GM10248 (cell line): ENCODE results near the gene MAP1B.

Experiments
- CTCF ChIA-PET: fragments of 300-600 bp; sonication (Branson Sonifier 250); formaldehyde crosslinking; extraction: SDS; loops from one replicate; lab custom pipeline; 2021; ENCODE audit warnings: antibody characterized with exemption; lab: Yijun Ruan, JAX
- POLR2A ChIA-PET: fragments of 350-650 bp; sonication (Branson Sonifier 250); formaldehyde crosslinking; extraction: SDS; loops from one replicate; lab custom pipeline; 2020; ENCODE audit warnings: antibody characterized with exemption; lab: Yijun Ruan, JAX
- DNase-seq: peaks from one replicate; pipeline ENCODE4 v3.0.0; 2012; ENCODE audit errors: extremely low spot score
- CTCF ChIP-seq: IDR thresholded peaks from 2 replicates; pipeline ENCODE4 v1.5.1; 2012; ENCODE audit warnings: mild to moderate bottlenecking, low read depth; ENCODE audit errors: extremely low read depth, missing control alignments, control extremely low read depth

The MAP1B gene

GRCh38 chr5:72125271-72125940 is 18.1 kb downstream of the MAP1B start:
- no peak for DNase-seq
- POLR2A ChIA-PET: no interaction called here
- CTCF ChIA-PET: interaction anchor here (1.2 to 1.8 kb wide), 2 partner anchors 10 to 13 kb away, joined by 3 to 8 read pairs; no protein-coding TSS in a partner anchor
- TF ChIP-seq CTCF: no peak

- DNase-seq: no peak
Measured at GRCh38 chr5:72125941-72126620, 18.8 kb downstream of the MAP1B start.

GRCh38 chr5:72126796-72127195 is 19.5 kb downstream of the MAP1B start:
- POLR2A ChIA-PET: no interaction called here
- DNase-seq: no peak
- CTCF ChIA-PET: interaction anchor here (1.1 to 1.8 kb wide), 2 partner anchors 9 to 11 kb away, joined by 3 to 8 read pairs; no protein-coding TSS in a partner anchor
- TF ChIP-seq CTCF: no peak

More at GRCh38 chr5:72125941-72126620, 18.8 kb downstream of the MAP1B start:
- ChIA-PET CTCF (interaction anchor here (1.1 to 1.8 kb wide), 3 partner anchors 9 to 14 kb away, joined by 3 to 8 read pairs (median 3); no protein-coding TSS in a partner anchor), POLR2A (no interaction called here)
- no peak for TF ChIP-seq CTCF

- CTCF ChIA-PET: interaction anchor here (1.7 kb wide), 1 partner anchor 14 kb away, joined by 5 read pairs; no protein-coding TSS in a partner anchor
- TF ChIP-seq CTCF: no peak
- POLR2A ChIA-PET: no interaction called here
- no peak for DNase-seq
Measured at GRCh38 chr5:72129725-72130124, 22.4 kb downstream of the MAP1B start.

- DNase-seq: no peak
- ChIA-PET POLR2A (no interaction called here), CTCF (interaction anchor here (0.9 to 1.7 kb wide), 2 partner anchors 9 to 14 kb away, joined by 3 to 5 read pairs; no protein-coding TSS in a partner anchor)
- TF ChIP-seq CTCF: no peak
Measured at GRCh38 chr5:72130351-72130761, 23.1 kb downstream of the MAP1B start.

GRCh38 chr5:72133212-72133990 is 26.1 kb downstream of the MAP1B start:
- ChIA-PET CTCF (interaction anchor here (1.1 to 2.9 kb wide), 5 partner anchors 8 to 175 kb away, joined by 3 to 13 read pairs (median 3); no protein-coding TSS in a partner anchor), POLR2A (no interaction called here)
- no peak for TF ChIP-seq CTCF
- DNase-seq: no peak
